PFSK-1 (cell line): Measurements from ENCODE around the gene CEP83.

Source experiments
- FOXP2 ChIP-seq: optimal IDR thresholded peaks from 2 replicates; pipeline ENCODE3; 2011; ENCODE audit warnings: borderline replicate concordance, control low read depth, inconsistent platforms; ENCODE audit not compliant: insufficient read depth; ENCODE audit errors: extremely low read length, extremely low read depth
- POLR2AphosphoS5 ChIP-seq: IDR thresholded peaks from 2 replicates; pipeline ENCODE4 v1.6.1; 2012; ENCODE audit warnings: low read depth, mild to moderate bottlenecking, control low read depth, low read length, moderate library complexity
- SIN3A ChIP-seq: IDR thresholded peaks from 2 replicates; pipeline ENCODE4 v1.6.1; 2012; ENCODE audit warnings: mild to moderate bottlenecking, low read length, moderate library complexity, borderline replicate concordance; ENCODE audit not compliant: insufficient read depth
- TAF1 ChIP-seq: IDR thresholded peaks from 2 replicates; pipeline ENCODE4 v1.6.1; 2012; ENCODE audit warnings: low read length, control low read depth, borderline replicate concordance; ENCODE audit not compliant: insufficient read depth
- TF ChIP-seq, protein P1 (sequence below), 2 experiments: IDR thresholded peaks; 2 replicates each; pipeline versions ENCODE4 v1.6.1 to v1.8.0; 2011 to 2012; ENCODE audit warnings: low read depth in 2 of 2, low read length in 2 of 2, control low read depth in 1 of 2, inconsistent platforms in 1 of 2, mild to moderate bottlenecking in 1 of 2, moderate library complexity in 1 of 2; ENCODE audit not compliant: insufficient read depth in 1 of 2

CEP83 gene

DNA sequence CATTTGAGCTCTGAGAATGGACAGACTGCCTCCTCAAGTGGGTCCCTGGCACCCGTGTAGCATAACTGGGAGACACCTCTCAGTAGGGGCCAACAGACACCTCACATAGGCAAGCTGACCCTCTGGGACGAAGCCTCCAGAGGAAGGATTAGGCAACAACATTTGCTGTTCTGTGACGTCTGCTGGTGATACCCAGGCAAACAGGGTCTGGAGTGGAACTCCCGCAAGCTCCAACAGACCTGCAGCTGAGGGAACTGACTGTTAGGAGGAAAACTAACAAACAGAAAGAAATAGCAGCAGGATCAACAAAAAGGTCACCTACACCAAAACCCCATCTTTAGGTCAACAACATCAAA is 69.6 kb downstream of the CEP83 start:
- TF ChIP-seq SIN3A (no peak), TAF1 (no peak), FOXP2 (no peak), POLR2AphosphoS5 (no peak)
- TF ChIP-seq, protein P1, sequence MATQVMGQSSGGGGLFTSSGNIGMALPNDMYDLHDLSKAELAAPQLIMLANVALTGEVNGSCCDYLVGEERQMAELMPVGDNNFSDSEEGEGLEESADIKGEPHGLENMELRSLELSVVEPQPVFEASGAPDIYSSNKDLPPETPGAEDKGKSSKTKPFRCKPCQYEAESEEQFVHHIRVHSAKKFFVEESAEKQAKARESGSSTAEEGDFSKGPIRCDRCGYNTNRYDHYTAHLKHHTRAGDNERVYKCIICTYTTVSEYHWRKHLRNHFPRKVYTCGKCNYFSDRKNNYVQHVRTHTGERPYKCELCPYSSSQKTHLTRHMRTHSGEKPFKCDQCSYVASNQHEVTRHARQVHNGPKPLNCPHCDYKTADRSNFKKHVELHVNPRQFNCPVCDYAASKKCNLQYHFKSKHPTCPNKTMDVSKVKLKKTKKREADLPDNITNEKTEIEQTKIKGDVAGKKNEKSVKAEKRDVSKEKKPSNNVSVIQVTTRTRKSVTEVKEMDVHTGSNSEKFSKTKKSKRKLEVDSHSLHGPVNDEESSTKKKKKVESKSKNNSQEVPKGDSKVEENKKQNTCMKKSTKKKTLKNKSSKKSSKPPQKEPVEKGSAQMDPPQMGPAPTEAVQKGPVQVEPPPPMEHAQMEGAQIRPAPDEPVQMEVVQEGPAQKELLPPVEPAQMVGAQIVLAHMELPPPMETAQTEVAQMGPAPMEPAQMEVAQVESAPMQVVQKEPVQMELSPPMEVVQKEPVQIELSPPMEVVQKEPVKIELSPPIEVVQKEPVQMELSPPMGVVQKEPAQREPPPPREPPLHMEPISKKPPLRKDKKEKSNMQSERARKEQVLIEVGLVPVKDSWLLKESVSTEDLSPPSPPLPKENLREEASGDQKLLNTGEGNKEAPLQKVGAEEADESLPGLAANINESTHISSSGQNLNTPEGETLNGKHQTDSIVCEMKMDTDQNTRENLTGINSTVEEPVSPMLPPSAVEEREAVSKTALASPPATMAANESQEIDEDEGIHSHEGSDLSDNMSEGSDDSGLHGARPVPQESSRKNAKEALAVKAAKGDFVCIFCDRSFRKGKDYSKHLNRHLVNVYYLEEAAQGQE (IDR thresholded peaks at IDR 0.05; ENCODE audit: insufficient read depth in 1 of 2, low read depth in 2 of 2, low read length in 2 of 2): no peak

DNA sequence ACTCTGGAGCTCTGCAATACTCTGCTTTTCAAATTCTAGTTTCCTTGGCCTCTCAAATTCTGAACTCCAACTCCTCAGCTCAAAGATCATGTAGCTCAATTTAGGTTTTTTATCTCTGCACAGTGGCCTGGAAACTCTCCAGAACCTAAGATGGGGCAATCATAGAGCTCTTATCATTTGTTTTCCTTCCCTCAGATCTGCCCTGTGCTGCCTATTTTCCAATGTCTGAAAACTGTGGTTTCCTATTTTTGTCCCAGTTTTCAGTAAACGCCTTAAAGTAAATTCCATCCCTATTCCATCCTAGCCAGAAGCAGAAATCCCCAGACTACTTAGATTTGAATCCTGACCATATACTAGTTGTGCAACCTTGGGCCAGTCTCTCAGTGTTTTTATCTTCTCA is 73.2 kb downstream of the CEP83 start:
- no peak for TF ChIP-seq SIN3A
- TF ChIP-seq FOXP2: no peak
- no peak for TF ChIP-seq TAF1
- no peak for TF ChIP-seq POLR2AphosphoS5
- TF ChIP-seq, protein P1 (IDR thresholded peaks at IDR 0.05; ENCODE audit: insufficient read depth in 1 of 2, low read depth in 2 of 2, low read length in 2 of 2): no peak

DNA sequence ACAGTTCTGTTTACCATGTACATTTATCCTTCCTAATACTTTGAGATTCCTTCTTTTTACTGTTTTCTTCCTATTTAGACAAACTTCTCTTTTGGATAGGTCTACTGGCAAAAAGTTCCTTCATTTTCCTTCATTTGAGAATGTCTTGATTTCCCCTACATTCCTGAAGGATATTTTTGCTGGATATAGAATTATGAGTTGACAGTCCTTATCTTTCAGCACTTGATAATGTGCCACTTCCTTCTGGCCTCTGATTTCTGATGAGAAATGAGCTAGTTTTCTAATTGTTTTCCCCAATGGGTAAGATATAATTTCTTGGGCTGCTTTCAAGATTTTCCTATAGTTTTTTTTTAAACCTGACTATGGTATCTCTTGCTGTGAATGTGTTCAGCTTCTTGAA is 75.6 kb downstream of the CEP83 start:
- TF ChIP-seq, protein P1 (IDR thresholded peaks at IDR 0.05; ENCODE audit: insufficient read depth in 1 of 2, low read depth in 2 of 2, low read length in 2 of 2): no peak
- TF ChIP-seq SIN3A: no peak
- no peak for TF ChIP-seq FOXP2
- TF ChIP-seq TAF1: no peak
- TF ChIP-seq POLR2AphosphoS5: no peak

DNA sequence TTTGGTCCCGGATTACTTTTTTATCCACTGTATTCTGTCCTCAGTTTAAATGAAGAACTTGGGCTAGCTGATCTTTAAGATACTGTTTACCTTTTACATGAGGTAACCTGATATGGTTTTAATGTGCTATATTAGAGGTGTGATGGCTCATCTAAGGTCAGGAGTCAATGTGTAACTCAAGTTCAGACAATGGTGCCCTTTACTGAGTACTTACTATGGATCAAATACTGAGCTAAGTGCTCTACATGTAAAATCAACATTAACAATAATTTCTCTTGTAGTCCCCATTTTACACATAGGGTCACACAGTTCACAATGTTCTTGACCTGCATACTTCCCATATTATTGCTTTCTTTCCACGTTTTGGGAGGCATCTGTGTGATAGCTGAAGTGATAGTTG is 79.2 kb downstream of the CEP83 start:
- TF ChIP-seq TAF1 (no peak), POLR2AphosphoS5 (no peak), SIN3A (no peak), FOXP2 (no peak)

DNA sequence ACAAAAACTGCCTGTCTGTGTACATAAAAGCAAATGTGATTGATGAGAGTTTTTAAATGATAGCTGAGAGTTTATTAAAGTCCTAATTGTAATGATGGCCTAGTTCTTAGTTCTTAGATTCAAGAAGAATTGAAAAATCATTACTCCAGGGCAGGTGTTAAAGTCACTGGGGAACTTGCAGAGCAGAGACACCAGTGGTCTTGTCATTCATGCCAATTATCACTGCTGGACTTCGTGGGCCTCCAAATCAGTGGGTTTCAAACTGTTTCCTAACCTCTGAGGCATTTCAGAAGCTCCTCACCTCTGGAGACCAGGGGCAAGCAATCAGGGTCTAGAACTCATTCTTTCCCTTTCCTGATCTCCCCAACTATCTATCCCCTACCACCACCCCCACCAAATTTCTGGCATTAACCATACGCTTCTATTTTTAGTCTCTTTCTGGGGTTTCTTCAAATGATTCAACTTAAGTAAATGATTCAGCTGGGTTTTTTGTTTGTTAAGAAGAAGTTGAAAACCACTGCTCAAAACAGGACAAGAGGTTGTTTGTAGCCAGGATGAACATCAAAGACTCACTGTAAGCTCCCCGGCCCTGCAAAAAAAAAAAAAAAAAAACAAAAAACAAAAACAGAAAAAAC is 80.1 kb downstream of the CEP83 start:
- TF ChIP-seq POLR2AphosphoS5: no peak
- no peak for TF ChIP-seq TAF1

DNA sequence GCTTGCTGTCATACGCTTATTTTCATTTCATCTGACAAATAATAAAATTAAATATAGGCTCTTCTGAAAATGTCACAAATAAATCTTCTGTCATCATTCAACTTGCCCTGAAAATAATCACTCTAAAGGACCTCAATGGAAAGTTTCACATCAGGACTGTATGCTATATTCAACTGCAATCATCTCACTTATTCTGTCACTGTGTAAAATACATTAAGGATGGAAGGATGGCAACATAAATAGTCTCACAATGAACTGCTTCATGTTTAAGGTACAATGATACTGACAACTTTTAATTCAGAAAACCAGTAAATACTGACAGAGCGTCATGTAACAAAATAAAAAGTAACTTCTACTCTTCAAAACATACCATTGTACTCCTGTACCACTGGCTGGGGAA is 82.1 kb downstream of the CEP83 start:
- TF ChIP-seq POLR2AphosphoS5 (no peak), TAF1 (no peak), FOXP2 (no peak), SIN3A (no peak)
- TF ChIP-seq, protein P1 (IDR thresholded peaks at IDR 0.05; ENCODE audit: insufficient read depth in 1 of 2, low read depth in 2 of 2, low read length in 2 of 2): no peak
